GM13976 (cell line): ENCODE measurements around the gene NPS.

ENCODE experiments used
- DNase-seq: peaks from one replicate; pipeline ENCODE4 v3.0.0; 2012; ENCODE audit warnings: low spot score
- CTCF ChIP-seq: IDR thresholded peaks from 2 replicates; pipeline ENCODE4 v1.5.1; 2012; ENCODE audit warnings: borderline replicate concordance, mild to moderate bottlenecking; ENCODE audit not compliant: insufficient read depth; ENCODE audit errors: extremely low read depth, missing control alignments, control extremely low read depth
- in situ Hi-C: fragments of 300-500 bp; cut with MboI; formaldehyde crosslinking; loops from one replicate; pipeline ENCODE4 v1.12.0; 2022; ENCODE audit warnings: low sequenced_read_pairs, mixed read lengths, inconsistent platforms; ENCODE audit not compliant: unreplicated experiment

Gene NPS

GRCh38 chr10:127524908-127525665 lies 24.0 kb upstream of the NPS start:
- no peak for DNase-seq
- in situ Hi-C loops, result no loop called here
- TF ChIP-seq CTCF, result no peak

GRCh38 chr10:127525686-127526085 lies 23.4 kb upstream of the NPS start:
- DNase-seq, result no peak
- in situ Hi-C loops, result no loop called here
- no peak for TF ChIP-seq CTCF

GRCh38 chr10:127526161-127526560 lies 22.9 kb upstream of the NPS start:
- in situ Hi-C loops, result no loop called here

GRCh38 chr10:127527320-127527719 lies 21.8 kb upstream of the NPS start:
- in situ Hi-C loops, result no loop called here
- DNase-seq, result no peak
- no peak for TF ChIP-seq CTCF

More at GRCh38 chr10:127526161-127526560, 22.9 kb upstream of the NPS start:
- TF ChIP-seq CTCF, result no peak
- no peak for DNase-seq

GRCh38 chr10:127527891-127528290 lies 21.2 kb upstream of the NPS start:
- in situ Hi-C loops, result no loop called here
- TF ChIP-seq CTCF, result no peak
- no peak for DNase-seq

GRCh38 chr10:127532193-127532592 lies 16.9 kb upstream of the NPS start:
- in situ Hi-C loops, result no loop called here
- DNase-seq, result no peak
- no peak for TF ChIP-seq CTCF
